Measurements from ENCODE around the gene PDZK1.

The PDZK1 gene

GRCh38 chr1:145706086-145706664 lies 993 bp downstream of the PDZK1 start:
- no peak for TF ChIP-seq CTCF (conservative IDR thresholded peaks at IDR 0.05)

GRCh38 chr1:145705622-145706021 lies 1.5 kb downstream of the PDZK1 start:
- H3K27ac ChIP-seq, result no peak overlapping the region

More at GRCh38 chr1:145706086-145706664, 993 bp downstream of the PDZK1 start:
- H3K27ac ChIP-seq, result no peak overlapping the region

GRCh38 chr1:145702826-145703225 lies 4.3 kb downstream of the PDZK1 start:
- H3K27ac ChIP-seq, result no peak overlapping the region
- no peak for TF ChIP-seq CTCF (conservative IDR thresholded peaks at IDR 0.05)

More at GRCh38 chr1:145705622-145706021, 1.5 kb downstream of the PDZK1 start:
- TF ChIP-seq CTCF (conservative IDR thresholded peaks at IDR 0.05), result no peak

- H3K27ac ChIP-seq, result no peak overlapping the region
- TF ChIP-seq CTCF (conservative IDR thresholded peaks at IDR 0.05), result no peak
Measured at GRCh38 chr1:145702052-145702451, 5.1 kb downstream of the PDZK1 start.

- no peak overlapping the region for H3K27ac ChIP-seq
- TF ChIP-seq CTCF (conservative IDR thresholded peaks at IDR 0.05), result no peak
Measured at GRCh38 chr1:145701306-145701862, 5.8 kb downstream of the PDZK1 start.

- no peak for TF ChIP-seq CTCF (conservative IDR thresholded peaks at IDR 0.05)
- no peak overlapping the region for H3K27ac ChIP-seq
Measured at GRCh38 chr1:145696630-145696960, 10.6 kb downstream of the PDZK1 start.

GRCh38 chr1:145695821-145696629 lies 11.1 kb downstream of the PDZK1 start:
- TF ChIP-seq CTCF (conservative IDR thresholded peaks at IDR 0.05), result no peak
- H3K27ac ChIP-seq, result no peak overlapping the region
